ENCODE data around the gene IRX4. TPM values are rescaled to one million over a fixed set of nuclear protein-coding genes. Genes with fewer than 3 reads are reported as not detected.

Gene IRX4
- total and polyA plus RNA-seq, 2 donors: not detected

DNA sequence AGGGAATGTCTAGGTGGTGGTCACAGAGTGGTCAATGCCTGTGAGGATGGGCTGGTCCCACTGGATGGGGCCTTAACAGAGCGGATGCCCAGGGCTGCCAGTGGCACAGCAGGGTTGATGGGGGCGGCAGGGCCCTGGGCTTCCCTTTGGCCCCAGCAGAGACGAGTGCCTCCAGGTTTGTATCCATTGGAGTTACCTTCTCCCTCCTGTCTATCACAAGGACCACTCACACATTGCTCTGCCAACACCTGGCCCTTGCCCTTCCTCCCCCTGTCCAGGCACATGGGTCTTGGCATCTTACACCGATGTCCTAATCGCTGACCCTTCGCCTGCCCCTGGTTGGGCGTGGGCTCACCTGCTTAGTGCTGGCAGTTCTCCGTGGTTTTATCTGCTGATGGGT, 26.2 kb upstream of the IRX4 start:
- no peak overlapping the region for H3K27ac ChIP-seq (ENCODE audit: low read depth)
- WGBS: 90% methylated on average over 8 of the region's 8 CpGs
- DNase-seq (ENCODE audit: extremely low spot score): no peak
- no peaks in the 10 kb centered on the region for H3K36me3 ChIP-seq (ENCODE audit: insufficient read depth)
- H3K4me3 ChIP-seq (ENCODE audit: low read depth, low read length): no peak overlapping the region
- no peaks in the 10 kb centered on the region for H3K4me1 ChIP-seq (ENCODE audit: insufficient read depth)

- whole genome bisulfite sequencing: 75% methylated on average over 8 of the region's 8 CpGs
- no peak for DNase-seq (ENCODE audit: extremely low spot score)
Observed at GRCh38 chr5:1907616-1908015, 24.9 kb upstream of the IRX4 start.

GRCh38 chr5:1905108-1905507, 22.4 kb upstream of the IRX4 start:
- Histone ChIP-seq H3K36me3 (ENCODE audit: insufficient read depth) (no peaks in the 10 kb centered on the region), H3K27ac (ENCODE audit: low read depth) (no peak overlapping the region), H3K4me3 (ENCODE audit: low read depth, low read length) (no peak overlapping the region), H3K4me1 (ENCODE audit: insufficient read depth) (no peaks in the 10 kb centered on the region)
- WGBS: 86% methylated on average over 1 of the region's 1 CpG
- DNase-seq (ENCODE audit: extremely low spot score): no peak

More at GRCh38 chr5:1907616-1908015, 24.9 kb upstream of the IRX4 start:
- Histone ChIP-seq H3K36me3 (ENCODE audit: insufficient read depth) (no peaks in the 10 kb centered on the region), H3K27ac (ENCODE audit: low read depth) (no peak overlapping the region), H3K4me3 (ENCODE audit: low read depth, low read length) (no peak overlapping the region), H3K4me1 (ENCODE audit: insufficient read depth) (no peaks in the 10 kb centered on the region)

- Histone ChIP-seq H3K4me3 (ENCODE audit: low read depth, low read length) (no peak overlapping the region), H3K4me1 (ENCODE audit: insufficient read depth) (no peaks in the 10 kb centered on the region), H3K36me3 (ENCODE audit: insufficient read depth) (no peaks in the 10 kb centered on the region), H3K27ac (ENCODE audit: low read depth) (no peak overlapping the region)
- DNase-seq (ENCODE audit: extremely low spot score): no peak
- whole genome bisulfite sequencing: 72% methylated on average over 5 of the region's 5 CpGs
Observed at GRCh38 chr5:1901983-1902382, 19.3 kb upstream of the IRX4 start.

GRCh38 chr5:1901061-1901460, 18.3 kb upstream of the IRX4 start:
- Histone ChIP-seq H3K27ac (ENCODE audit: low read depth) (no peak overlapping the region), H3K4me3 (ENCODE audit: low read depth, low read length) (no peak overlapping the region), H3K36me3 (ENCODE audit: insufficient read depth) (no peaks in the 10 kb centered on the region), H3K4me1 (ENCODE audit: insufficient read depth) (no peaks in the 10 kb centered on the region)
- no peak for DNase-seq (ENCODE audit: extremely low spot score)
- WGBS: 68% methylated on average over 5 of the region's 5 CpGs

GRCh38 chr5:1899201-1899600, 16.5 kb upstream of the IRX4 start:
- no peaks in the 10 kb centered on the region for H3K4me1 ChIP-seq (ENCODE audit: insufficient read depth)
- no peak overlapping the region for H3K27ac ChIP-seq (ENCODE audit: low read depth)
- H3K4me3 ChIP-seq (ENCODE audit: low read depth, low read length): no peak overlapping the region
- WGBS: 64% methylated on average over 5 of the region's 5 CpGs
- H3K36me3 ChIP-seq (ENCODE audit: insufficient read depth): no peaks in the 10 kb centered on the region
- DNase-seq (ENCODE audit: extremely low spot score): no peak

DNA sequence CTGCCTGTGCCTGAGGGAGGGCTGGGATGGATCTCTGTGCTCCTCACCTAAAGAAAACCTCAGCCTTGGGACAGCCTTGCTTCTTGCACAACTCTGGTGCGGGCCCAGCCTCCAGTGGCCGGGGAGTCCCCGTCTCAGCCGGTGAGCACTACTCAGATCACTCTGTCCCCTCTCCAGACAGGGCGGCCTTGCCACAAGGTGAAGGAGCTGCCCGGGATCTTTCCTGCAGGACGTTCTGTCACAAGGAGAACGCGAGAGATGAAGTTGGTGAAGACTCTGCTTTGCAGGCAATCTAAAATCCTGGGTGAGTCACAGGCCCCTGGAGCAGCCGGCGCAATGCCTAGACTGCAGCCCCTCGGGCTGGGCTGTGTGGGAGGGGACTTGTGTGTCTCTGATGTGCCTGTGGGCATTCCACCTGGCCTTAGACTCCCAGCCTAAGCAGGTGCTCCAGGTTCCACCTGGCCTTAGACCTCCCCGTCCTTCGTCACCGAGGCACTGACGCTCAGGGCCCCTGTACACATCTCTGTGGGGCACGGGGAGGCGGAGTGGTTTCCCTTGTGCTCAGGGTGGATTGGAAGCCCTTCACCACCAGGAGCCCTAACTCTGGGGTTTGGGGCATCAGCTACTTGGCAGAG, 15.2 kb upstream of the IRX4 start:
- no peaks in the 10 kb centered on the region for H3K36me3 ChIP-seq (ENCODE audit: insufficient read depth)
- no peak overlapping the region for H3K27ac ChIP-seq (ENCODE audit: low read depth)
- DNase-seq (ENCODE audit: extremely low spot score): no peak
- H3K4me1 ChIP-seq (ENCODE audit: insufficient read depth): no peaks in the 10 kb centered on the region
- 85% methylated on average over 18 of the region's 18 CpGs for WGBS
- no peak overlapping the region for H3K4me3 ChIP-seq (ENCODE audit: low read depth, low read length)

DNA sequence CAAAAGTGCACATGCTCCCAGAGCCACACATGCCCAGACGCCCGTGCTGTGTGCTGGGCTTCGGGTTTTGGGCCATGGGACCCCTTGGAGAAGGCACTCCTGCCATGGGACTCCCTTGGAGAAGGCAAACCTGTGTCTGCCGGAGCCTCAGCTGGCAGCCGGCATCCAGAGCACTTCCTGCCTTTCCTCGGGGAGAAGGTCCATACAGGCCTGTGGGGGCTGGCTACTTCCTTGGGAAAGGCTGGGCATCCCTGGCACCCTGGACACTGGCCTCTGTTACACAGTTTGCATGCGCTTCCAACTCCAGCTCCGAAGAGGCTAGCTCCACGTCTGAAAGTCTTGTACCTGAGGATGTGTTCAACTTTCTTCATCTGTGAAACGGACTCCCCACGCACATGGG, 14.7 kb upstream of the IRX4 start:
- no peaks in the 10 kb centered on the region for H3K4me1 ChIP-seq (ENCODE audit: insufficient read depth)
- WGBS: 73% methylated on average over 11 of the region's 11 CpGs
- DNase-seq (ENCODE audit: extremely low spot score): no peak
- no peak overlapping the region for H3K27ac ChIP-seq (ENCODE audit: low read depth)
- H3K36me3 ChIP-seq (ENCODE audit: insufficient read depth): no peaks in the 10 kb centered on the region
- H3K4me3 ChIP-seq (ENCODE audit: low read depth, low read length): no peak overlapping the region

DNA sequence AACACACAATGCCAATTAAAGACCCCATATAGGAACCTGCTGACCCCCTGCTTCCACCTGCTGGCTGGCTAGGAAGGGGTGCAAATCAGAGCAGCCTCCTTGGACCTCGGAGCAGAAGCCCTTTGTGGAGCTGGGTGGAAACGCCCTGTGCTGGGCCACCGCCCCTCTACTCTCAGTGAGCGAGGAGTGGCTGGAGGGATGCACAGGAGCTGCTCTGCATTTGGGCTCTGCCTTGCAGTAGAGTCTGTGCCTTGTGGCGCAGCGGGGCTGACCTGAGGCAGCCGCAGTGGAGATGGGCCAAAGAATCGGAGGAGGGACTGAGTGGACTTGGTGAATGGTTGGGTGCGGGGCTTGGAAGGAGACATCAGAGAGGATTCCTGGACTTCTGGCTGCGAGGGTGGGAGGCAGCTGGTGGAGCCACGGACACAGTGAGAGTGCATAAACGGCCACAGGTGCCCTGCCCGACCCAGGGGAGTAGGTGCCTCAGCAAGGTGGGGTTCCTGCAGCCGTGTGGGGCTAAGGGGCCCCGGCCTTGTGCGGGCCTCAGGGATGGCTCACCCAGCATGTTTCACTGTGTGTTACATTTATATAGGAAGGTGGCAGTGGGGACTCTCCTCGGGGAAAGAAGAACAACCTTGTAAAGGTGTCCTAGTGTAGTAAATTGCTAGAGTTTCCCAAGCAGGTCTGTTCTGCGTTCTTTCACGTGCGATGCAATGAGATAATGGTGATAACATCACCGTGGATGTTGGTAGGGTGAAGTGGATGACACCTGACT, 14.1 kb upstream of the IRX4 start:
- Histone ChIP-seq H3K27ac (ENCODE audit: low read depth) (no peak overlapping the region), H3K4me3 (ENCODE audit: low read depth, low read length) (no peak overlapping the region), H3K4me1 (ENCODE audit: insufficient read depth) (no peaks in the 10 kb centered on the region), H3K36me3 (ENCODE audit: insufficient read depth) (no peaks in the 10 kb centered on the region)
- DNase-seq (ENCODE audit: extremely low spot score): no peak
- WGBS: 74% methylated on average over 21 of the region's 21 CpGs

DNA sequence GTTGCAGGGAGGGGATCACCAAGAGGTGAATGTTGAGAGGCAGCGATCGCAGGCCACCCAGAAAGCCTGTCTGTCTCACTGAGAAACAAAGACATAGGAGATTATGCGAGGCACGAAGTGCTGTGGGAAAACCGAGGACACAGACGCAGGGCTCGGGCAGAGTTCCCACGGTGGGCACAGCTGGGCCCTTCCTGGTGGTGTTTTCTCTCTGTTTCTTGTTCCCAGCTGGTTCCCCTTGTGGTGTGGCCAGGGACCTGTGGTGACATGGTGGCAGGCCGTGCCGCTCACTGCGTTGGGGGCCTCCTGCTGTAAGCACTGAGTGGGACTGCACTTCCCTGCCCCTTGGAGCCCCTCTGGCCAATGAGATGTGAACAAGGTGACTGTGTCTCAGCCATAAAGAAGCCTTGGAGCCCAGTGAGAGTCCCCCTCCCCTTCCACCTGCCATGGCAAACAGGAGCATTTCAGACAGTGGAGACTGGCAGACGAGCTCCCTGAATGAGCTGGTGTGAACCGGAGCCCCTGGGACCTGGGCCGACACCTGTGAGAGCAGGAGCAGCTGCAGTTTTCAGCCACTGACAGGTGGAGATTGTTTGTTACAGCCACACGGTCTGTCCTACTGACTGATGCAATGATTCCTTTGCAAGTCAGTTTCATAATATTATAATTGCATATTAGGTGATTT, 13.2 kb upstream of the IRX4 start:
- 69% methylated on average over 15 of the region's 15 CpGs for WGBS
- Histone ChIP-seq H3K36me3 (ENCODE audit: insufficient read depth) (no peaks in the 10 kb centered on the region), H3K4me3 (ENCODE audit: low read depth, low read length) (no peak overlapping the region), H3K4me1 (ENCODE audit: insufficient read depth) (no peaks in the 10 kb centered on the region), H3K27ac (ENCODE audit: low read depth) (no peak overlapping the region)
- DNase-seq (ENCODE audit: extremely low spot score): no peak

- 61% methylated on average over 8 of the region's 8 CpGs for WGBS
- DNase-seq (ENCODE audit: extremely low spot score): no peak
- Histone ChIP-seq H3K36me3 (ENCODE audit: insufficient read depth) (no peaks in the 10 kb centered on the region), H3K4me1 (ENCODE audit: insufficient read depth) (no peaks in the 10 kb centered on the region), H3K27ac (ENCODE audit: low read depth) (no peak overlapping the region), H3K4me3 (ENCODE audit: low read depth, low read length) (no peak overlapping the region)
Observed at GRCh38 chr5:1894243-1894642, 11.5 kb upstream of the IRX4 start.

- H3K4me3 ChIP-seq (ENCODE audit: low read depth, low read length): no peak overlapping the region
- no peak for DNase-seq (ENCODE audit: extremely low spot score)
- H3K4me1 ChIP-seq (ENCODE audit: insufficient read depth): no peaks in the 10 kb centered on the region
- H3K27ac ChIP-seq (ENCODE audit: low read depth): no peak overlapping the region
- 79% methylated on average over 10 of the region's 10 CpGs for WGBS
- H3K36me3 ChIP-seq (ENCODE audit: insufficient read depth): no peaks in the 10 kb centered on the region
Observed at GRCh38 chr5:1893754-1894153, 11.0 kb upstream of the IRX4 start.

GRCh38 chr5:1892685-1893445, 10.1 kb upstream of the IRX4 start:
- WGBS: 87% methylated on average over 22 of the region's 22 CpGs
- Histone ChIP-seq H3K36me3 (ENCODE audit: insufficient read depth) (no peaks in the 10 kb centered on the region), H3K4me3 (ENCODE audit: low read depth, low read length) (no peak overlapping the region), H3K27ac (ENCODE audit: low read depth) (no peak overlapping the region), H3K4me1 (ENCODE audit: insufficient read depth) (no peaks in the 10 kb centered on the region)
- no peak for DNase-seq (ENCODE audit: extremely low spot score)
